ENCODE results near the gene SLC7A8. TPM values are rescaled to one million over a fixed set of nuclear protein-coding genes. Genes with fewer than 3 reads are reported as not detected.

The SLC7A8 gene
- total RNA-seq, 1 experiment from 2014 or later: 0.90 TPM

DNA sequence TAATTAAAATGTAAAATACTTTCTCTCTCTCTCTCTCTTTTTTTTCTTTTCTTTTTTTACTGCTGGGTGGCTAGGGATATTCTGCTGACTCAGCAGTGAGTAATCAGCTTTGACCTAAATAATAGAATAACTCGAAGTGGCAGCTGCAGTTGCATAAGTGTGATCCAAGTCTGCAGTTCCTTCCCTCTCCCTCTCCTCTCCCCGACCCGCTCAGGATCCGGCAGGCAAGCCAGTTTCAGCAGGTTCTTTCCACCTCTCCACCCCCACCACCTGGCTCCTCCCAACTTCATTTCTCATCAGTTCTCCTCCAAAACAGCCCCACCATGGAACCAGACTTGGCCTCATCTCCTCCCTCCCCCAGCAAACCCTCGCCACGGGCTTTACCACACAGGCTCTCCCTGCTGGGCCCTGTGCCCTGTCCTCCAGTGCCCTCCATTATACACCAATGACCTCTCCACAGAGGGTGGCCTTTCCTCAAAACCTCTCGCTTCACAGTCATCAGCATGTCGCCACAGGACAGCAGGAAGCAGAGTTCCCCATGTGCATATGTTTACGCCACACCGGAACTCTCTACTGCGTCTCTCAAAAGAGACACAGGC is 22.4 kb downstream of the SLC7A8 start:
- no peaks in the 10 kb centered on the region for H3K36me3 ChIP-seq (ENCODE audit: control insufficient read depth, insufficient read depth, low read length)
- H3K4me1 ChIP-seq (ENCODE audit: control insufficient read depth, insufficient read depth, low read length): no peaks in the 10 kb centered on the region
- no peak overlapping the region for H3K4me3 ChIP-seq (ENCODE audit: low read depth in 2 of 2, low read length in 2 of 2)
- no peaks in the 10 kb centered on the region for H3K9me3 ChIP-seq (ENCODE audit: control insufficient read depth, insufficient read depth, low read depth, low read length)
- H3K27ac ChIP-seq (ENCODE audit: low read length): no peak overlapping the region
- in situ Hi-C loops (cut with HindIII; ENCODE audit: low pct_unique_long_range_greater_than_20kb, low sequenced_read_pairs): no loop called here
- CTCF ChIA-PET: no interaction called here
- DNase-seq (ENCODE audit: low read depth, low spot score): no peak
- no peak for ATAC-seq
- no peak for TF ChIP-seq SIN3A (IDR thresholded peaks at IDR 0.05; ENCODE audit: borderline replicate concordance, insufficient read depth, low read depth, low read length)
- no peak for TF ChIP-seq POLR2AphosphoS5 (IDR thresholded peaks at IDR 0.05; ENCODE audit: low read depth, low read length)
- TF ChIP-seq, protein P1, sequence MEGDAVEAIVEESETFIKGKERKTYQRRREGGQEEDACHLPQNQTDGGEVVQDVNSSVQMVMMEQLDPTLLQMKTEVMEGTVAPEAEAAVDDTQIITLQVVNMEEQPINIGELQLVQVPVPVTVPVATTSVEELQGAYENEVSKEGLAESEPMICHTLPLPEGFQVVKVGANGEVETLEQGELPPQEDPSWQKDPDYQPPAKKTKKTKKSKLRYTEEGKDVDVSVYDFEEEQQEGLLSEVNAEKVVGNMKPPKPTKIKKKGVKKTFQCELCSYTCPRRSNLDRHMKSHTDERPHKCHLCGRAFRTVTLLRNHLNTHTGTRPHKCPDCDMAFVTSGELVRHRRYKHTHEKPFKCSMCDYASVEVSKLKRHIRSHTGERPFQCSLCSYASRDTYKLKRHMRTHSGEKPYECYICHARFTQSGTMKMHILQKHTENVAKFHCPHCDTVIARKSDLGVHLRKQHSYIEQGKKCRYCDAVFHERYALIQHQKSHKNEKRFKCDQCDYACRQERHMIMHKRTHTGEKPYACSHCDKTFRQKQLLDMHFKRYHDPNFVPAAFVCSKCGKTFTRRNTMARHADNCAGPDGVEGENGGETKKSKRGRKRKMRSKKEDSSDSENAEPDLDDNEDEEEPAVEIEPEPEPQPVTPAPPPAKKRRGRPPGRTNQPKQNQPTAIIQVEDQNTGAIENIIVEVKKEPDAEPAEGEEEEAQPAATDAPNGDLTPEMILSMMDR (IDR thresholded peaks at IDR 0.05): no peak
- TF ChIP-seq, protein P2, sequence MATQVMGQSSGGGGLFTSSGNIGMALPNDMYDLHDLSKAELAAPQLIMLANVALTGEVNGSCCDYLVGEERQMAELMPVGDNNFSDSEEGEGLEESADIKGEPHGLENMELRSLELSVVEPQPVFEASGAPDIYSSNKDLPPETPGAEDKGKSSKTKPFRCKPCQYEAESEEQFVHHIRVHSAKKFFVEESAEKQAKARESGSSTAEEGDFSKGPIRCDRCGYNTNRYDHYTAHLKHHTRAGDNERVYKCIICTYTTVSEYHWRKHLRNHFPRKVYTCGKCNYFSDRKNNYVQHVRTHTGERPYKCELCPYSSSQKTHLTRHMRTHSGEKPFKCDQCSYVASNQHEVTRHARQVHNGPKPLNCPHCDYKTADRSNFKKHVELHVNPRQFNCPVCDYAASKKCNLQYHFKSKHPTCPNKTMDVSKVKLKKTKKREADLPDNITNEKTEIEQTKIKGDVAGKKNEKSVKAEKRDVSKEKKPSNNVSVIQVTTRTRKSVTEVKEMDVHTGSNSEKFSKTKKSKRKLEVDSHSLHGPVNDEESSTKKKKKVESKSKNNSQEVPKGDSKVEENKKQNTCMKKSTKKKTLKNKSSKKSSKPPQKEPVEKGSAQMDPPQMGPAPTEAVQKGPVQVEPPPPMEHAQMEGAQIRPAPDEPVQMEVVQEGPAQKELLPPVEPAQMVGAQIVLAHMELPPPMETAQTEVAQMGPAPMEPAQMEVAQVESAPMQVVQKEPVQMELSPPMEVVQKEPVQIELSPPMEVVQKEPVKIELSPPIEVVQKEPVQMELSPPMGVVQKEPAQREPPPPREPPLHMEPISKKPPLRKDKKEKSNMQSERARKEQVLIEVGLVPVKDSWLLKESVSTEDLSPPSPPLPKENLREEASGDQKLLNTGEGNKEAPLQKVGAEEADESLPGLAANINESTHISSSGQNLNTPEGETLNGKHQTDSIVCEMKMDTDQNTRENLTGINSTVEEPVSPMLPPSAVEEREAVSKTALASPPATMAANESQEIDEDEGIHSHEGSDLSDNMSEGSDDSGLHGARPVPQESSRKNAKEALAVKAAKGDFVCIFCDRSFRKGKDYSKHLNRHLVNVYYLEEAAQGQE (IDR thresholded peaks at IDR 0.05; ENCODE audit: insufficient read depth in 1 of 2, low read depth in 2 of 2, low read length in 1 of 2): no peak
- no peak for TF ChIP-seq TCF7L2 (IDR thresholded peaks at IDR 0.05; ENCODE audit: low read depth, low read length)
- no TSS peak for BruUV-seq (replicated peaks)
- intact Hi-C loops (cut with micrococcal nuclease; ENCODE audit: unreplicated experiment): no loop called here
- POLR2A ChIA-PET: interaction anchor here (0.7 kb wide), 1 partner anchor 17 kb away, joined by 8 read pairs; no protein-coding TSS in a partner anchor
- no peaks in the 10 kb centered on the region for H3K27me3 ChIP-seq (ENCODE audit: control insufficient read depth, insufficient read depth, low read length)

DNA sequence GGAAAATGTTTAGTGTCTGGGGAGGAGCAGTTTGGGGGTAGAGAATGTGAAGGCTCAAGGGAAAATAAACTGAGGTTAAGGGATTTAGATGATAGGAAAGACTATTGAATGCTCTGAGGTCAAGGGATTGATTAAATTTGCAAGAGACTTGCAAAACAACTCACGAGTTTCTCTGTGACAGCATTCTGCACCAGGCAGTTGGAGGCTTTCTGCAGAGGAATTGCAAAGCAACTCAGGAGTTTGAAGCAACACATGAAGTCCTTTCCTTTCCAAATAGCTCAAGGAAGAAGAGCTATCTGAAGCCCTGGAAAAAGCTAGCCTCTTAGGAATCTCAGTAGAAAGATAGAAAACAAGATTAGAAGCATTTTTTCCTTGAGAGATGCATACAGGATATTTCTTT is 23.9 kb downstream of the SLC7A8 start:
- Histone ChIP-seq H3K4me1 (ENCODE audit: control insufficient read depth, insufficient read depth, low read length) (no peaks in the 10 kb centered on the region), H3K36me3 (ENCODE audit: control insufficient read depth, insufficient read depth, low read length) (no peaks in the 10 kb centered on the region), H3K27ac (ENCODE audit: low read length) (no peak overlapping the region), H3K27me3 (ENCODE audit: control insufficient read depth, insufficient read depth, low read length) (no peaks in the 10 kb centered on the region), H3K9me3 (ENCODE audit: control insufficient read depth, insufficient read depth, low read depth, low read length) (no peaks in the 10 kb centered on the region), H3K4me3 (ENCODE audit: low read depth in 2 of 2, low read length in 2 of 2) (no peak overlapping the region)
- intact Hi-C loops (cut with micrococcal nuclease; ENCODE audit: unreplicated experiment) (no loop called here), in situ Hi-C loops (cut with HindIII; ENCODE audit: low pct_unique_long_range_greater_than_20kb, low sequenced_read_pairs) (no loop called here)
- ATAC-seq: no peak
- ChIA-PET POLR2A (no interaction called here), CTCF (no interaction called here)
- no TSS peak for BruUV-seq (replicated peaks)
- TF ChIP-seq, protein P1 (IDR thresholded peaks at IDR 0.05): no peak
- TF ChIP-seq, protein P2 (IDR thresholded peaks at IDR 0.05; ENCODE audit: insufficient read depth in 1 of 2, low read depth in 2 of 2, low read length in 1 of 2): no peak
- TF ChIP-seq TCF7L2 (IDR thresholded peaks at IDR 0.05; ENCODE audit: low read depth, low read length) (no peak), SIN3A (IDR thresholded peaks at IDR 0.05; ENCODE audit: borderline replicate concordance, insufficient read depth, low read depth, low read length) (no peak), POLR2AphosphoS5 (IDR thresholded peaks at IDR 0.05; ENCODE audit: low read depth, low read length) (no peak)
- no peak for DNase-seq (ENCODE audit: low read depth, low spot score)
